Measurements from ENCODE around the gene DPYSL3.

Gene DPYSL3

DNA sequence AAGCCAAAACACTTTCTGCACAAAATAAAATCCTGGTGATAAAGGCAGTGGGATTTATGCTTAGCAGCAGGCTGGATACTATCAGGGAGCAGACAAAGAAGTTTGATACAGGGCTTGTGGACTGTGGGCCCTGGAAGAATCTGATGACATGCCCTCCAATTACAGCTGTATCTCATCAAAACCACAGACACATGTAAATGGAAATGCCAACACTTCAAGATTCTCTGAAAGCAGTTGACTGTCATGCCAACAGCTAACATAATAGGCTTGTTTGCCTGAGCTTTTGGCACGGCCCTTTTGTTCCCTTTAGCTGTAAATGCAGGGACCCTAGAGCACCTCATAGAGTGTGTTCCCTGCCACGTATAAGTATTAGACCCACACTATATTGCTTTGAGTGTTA, 160.6 kb downstream of the DPYSL3 start:
- Histone ChIP-seq H3K14ac (ENCODE audit: low read length in 2 of 2) (no peak overlapping the region), H3K9me3 (ENCODE audit: control insufficient read depth, low read length) (no peaks in the 10 kb centered on the region), H3K23ac (ENCODE audit: low read length in 2 of 2) (no peak overlapping the region), H2BK12ac (ENCODE audit: low read length in 2 of 2) (no peak overlapping the region), H2BK5ac (ENCODE audit: low read depth, low read length, poor library complexity, severe bottlenecking) (no peak overlapping the region), H3K9ac (ENCODE audit: low read length) (no peak overlapping the region), H3K27me3 (ENCODE audit: control insufficient read depth in 1 of 2, insufficient read depth in 1 of 2, low read length in 2 of 2) (no peaks in the 10 kb centered on the region), H3K4me3 (ENCODE audit: insufficient read depth in 1 of 2, low read depth in 1 of 2, low read length in 2 of 2) (no peak overlapping the region), H2AK5ac (ENCODE audit: low read length, severe bottlenecking) (no peak overlapping the region), H3K4ac (ENCODE audit: low read depth in 1 of 2, low read length in 2 of 2) (no peak overlapping the region), H3K4me2 (ENCODE audit: low read length, poor library complexity, severe bottlenecking) (no peak overlapping the region), H3K4me1 (ENCODE audit: control insufficient read depth, insufficient read depth, low read depth, low read length) (no peaks in the 10 kb centered on the region), H3K27ac (ENCODE audit: low read length, poor library complexity, severe bottlenecking) (no peak overlapping the region), H4K8ac (ENCODE audit: low read length) (no peak overlapping the region), H4K91ac (ENCODE audit: low read length) (no peak overlapping the region), H3K18ac (ENCODE audit: low read depth in 1 of 2, low read length in 2 of 2) (no peak overlapping the region), H3K79me1 (replicated peaks; ENCODE audit: low read length, poor library complexity, severe bottlenecking) (no peaks in the 10 kb centered on the region), H2AFZ (ENCODE audit: low read depth, low read length) (no peak overlapping the region), H3K36me3 (ENCODE audit: control insufficient read depth in 1 of 2, insufficient read depth in 2 of 2, low read depth in 1 of 2, low read length in 2 of 2) (no peaks in the 10 kb centered on the region), H2BK15ac (ENCODE audit: low read depth, poor library complexity, severe bottlenecking) (no peak overlapping the region), H2BK120ac (ENCODE audit: low read depth, low read length) (no peak overlapping the region)
- DNase-seq = no peak
- WGBS = 83% methylated on average over 1 of the region's 2 CpGs

DNA sequence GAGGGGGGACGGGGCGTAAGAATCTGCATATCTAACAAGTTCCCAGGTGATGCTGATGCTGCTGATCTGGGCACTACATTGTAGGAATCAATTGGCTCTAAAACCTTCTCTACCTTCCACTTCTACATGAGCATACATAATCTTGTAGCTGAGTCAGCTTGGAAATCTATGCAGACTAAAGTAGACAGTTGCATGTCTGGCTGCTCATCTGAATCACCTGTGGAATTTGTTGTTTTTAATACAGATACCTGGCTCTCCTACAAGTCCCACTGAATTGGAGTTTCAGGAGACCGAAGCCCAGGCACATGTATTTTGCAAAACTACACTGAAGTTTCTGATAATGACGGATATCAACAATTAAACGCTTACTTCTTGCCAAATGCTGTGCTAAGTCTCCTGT, 161.4 kb downstream of the DPYSL3 start:
- Histone ChIP-seq H2AK5ac (ENCODE audit: low read length, severe bottlenecking) (no peak overlapping the region), H3K9me3 (ENCODE audit: control insufficient read depth, low read length) (no peaks in the 10 kb centered on the region), H2AFZ (ENCODE audit: low read depth, low read length) (no peak overlapping the region), H3K14ac (ENCODE audit: low read length in 2 of 2) (no peak overlapping the region), H3K79me1 (replicated peaks; ENCODE audit: low read length, poor library complexity, severe bottlenecking) (no peaks in the 10 kb centered on the region), H3K9ac (ENCODE audit: low read length) (no peak overlapping the region), H3K36me3 (ENCODE audit: control insufficient read depth in 1 of 2, insufficient read depth in 2 of 2, low read depth in 1 of 2, low read length in 2 of 2) (no peaks in the 10 kb centered on the region), H2BK12ac (ENCODE audit: low read length in 2 of 2) (no peak overlapping the region), H2BK15ac (ENCODE audit: low read depth, poor library complexity, severe bottlenecking) (no peak overlapping the region), H3K4me2 (ENCODE audit: low read length, poor library complexity, severe bottlenecking) (no peak overlapping the region), H2BK5ac (ENCODE audit: low read depth, low read length, poor library complexity, severe bottlenecking) (no peak overlapping the region), H3K18ac (ENCODE audit: low read depth in 1 of 2, low read length in 2 of 2) (no peak overlapping the region), H3K4me1 (ENCODE audit: control insufficient read depth, insufficient read depth, low read depth, low read length) (no peaks in the 10 kb centered on the region), H4K8ac (ENCODE audit: low read length) (no peak overlapping the region), H4K91ac (ENCODE audit: low read length) (no peak overlapping the region), H3K27me3 (ENCODE audit: control insufficient read depth in 1 of 2, insufficient read depth in 1 of 2, low read length in 2 of 2) (no peaks in the 10 kb centered on the region), H3K23ac (ENCODE audit: low read length in 2 of 2) (no peak overlapping the region), H3K4me3 (ENCODE audit: insufficient read depth in 1 of 2, low read depth in 1 of 2, low read length in 2 of 2) (no peak overlapping the region), H3K27ac (ENCODE audit: low read length, poor library complexity, severe bottlenecking) (no peak overlapping the region), H3K4ac (ENCODE audit: low read depth in 1 of 2, low read length in 2 of 2) (no peak overlapping the region), H2BK120ac (ENCODE audit: low read depth, low read length) (no peak overlapping the region)
- 92% methylated on average over 1 of the region's 5 CpGs for WGBS
- DNase-seq = no peak

DNA sequence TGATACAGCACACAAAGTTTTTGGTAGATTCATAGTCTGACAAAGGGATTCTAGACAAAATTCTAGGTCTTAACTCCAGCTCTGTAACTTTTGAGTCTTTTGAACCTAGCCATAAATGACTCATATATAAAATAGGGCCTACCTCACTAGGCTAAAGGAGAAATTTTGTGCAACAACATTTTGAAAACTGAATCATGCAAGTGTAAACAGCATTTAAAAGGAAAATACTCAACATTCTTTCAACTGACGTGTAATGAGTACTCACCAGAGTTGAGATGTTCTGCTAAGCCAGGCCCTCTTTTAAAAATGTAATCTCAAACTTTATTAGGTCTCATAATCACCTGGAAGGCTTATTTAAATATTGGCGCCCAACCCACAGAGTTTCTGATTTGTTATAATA, 161.8 kb downstream of the DPYSL3 start:
- Histone ChIP-seq H3K23ac (ENCODE audit: low read length in 2 of 2) (no peak overlapping the region), H2AK5ac (ENCODE audit: low read length, severe bottlenecking) (no peak overlapping the region), H3K79me1 (replicated peaks; ENCODE audit: low read length, poor library complexity, severe bottlenecking) (no peaks in the 10 kb centered on the region), H2BK12ac (ENCODE audit: low read length in 2 of 2) (no peak overlapping the region), H3K27me3 (ENCODE audit: control insufficient read depth in 1 of 2, insufficient read depth in 1 of 2, low read length in 2 of 2) (no peaks in the 10 kb centered on the region), H3K27ac (ENCODE audit: low read length, poor library complexity, severe bottlenecking) (no peak overlapping the region), H3K14ac (ENCODE audit: low read length in 2 of 2) (no peak overlapping the region), H3K4me2 (ENCODE audit: low read length, poor library complexity, severe bottlenecking) (no peak overlapping the region), H2BK15ac (ENCODE audit: low read depth, poor library complexity, severe bottlenecking) (no peak overlapping the region), H3K4me1 (ENCODE audit: control insufficient read depth, insufficient read depth, low read depth, low read length) (no peaks in the 10 kb centered on the region), H4K8ac (ENCODE audit: low read length) (no peak overlapping the region), H2AFZ (ENCODE audit: low read depth, low read length) (no peak overlapping the region), H3K4me3 (ENCODE audit: insufficient read depth in 1 of 2, low read depth in 1 of 2, low read length in 2 of 2) (no peak overlapping the region), H3K36me3 (ENCODE audit: control insufficient read depth in 1 of 2, insufficient read depth in 2 of 2, low read depth in 1 of 2, low read length in 2 of 2) (no peaks in the 10 kb centered on the region), H3K4ac (ENCODE audit: low read depth in 1 of 2, low read length in 2 of 2) (no peak overlapping the region), H2BK120ac (ENCODE audit: low read depth, low read length) (no peak overlapping the region), H3K18ac (ENCODE audit: low read depth in 1 of 2, low read length in 2 of 2) (no peak overlapping the region), H4K91ac (ENCODE audit: low read length) (no peak overlapping the region), H3K9me3 (ENCODE audit: control insufficient read depth, low read length) (no peaks in the 10 kb centered on the region), H3K9ac (ENCODE audit: low read length) (no peak overlapping the region), H2BK5ac (ENCODE audit: low read depth, low read length, poor library complexity, severe bottlenecking) (no peak overlapping the region)
- DNase-seq = no peak
- 42% methylated on average over 1 of the region's 2 CpGs for WGBS

DNA sequence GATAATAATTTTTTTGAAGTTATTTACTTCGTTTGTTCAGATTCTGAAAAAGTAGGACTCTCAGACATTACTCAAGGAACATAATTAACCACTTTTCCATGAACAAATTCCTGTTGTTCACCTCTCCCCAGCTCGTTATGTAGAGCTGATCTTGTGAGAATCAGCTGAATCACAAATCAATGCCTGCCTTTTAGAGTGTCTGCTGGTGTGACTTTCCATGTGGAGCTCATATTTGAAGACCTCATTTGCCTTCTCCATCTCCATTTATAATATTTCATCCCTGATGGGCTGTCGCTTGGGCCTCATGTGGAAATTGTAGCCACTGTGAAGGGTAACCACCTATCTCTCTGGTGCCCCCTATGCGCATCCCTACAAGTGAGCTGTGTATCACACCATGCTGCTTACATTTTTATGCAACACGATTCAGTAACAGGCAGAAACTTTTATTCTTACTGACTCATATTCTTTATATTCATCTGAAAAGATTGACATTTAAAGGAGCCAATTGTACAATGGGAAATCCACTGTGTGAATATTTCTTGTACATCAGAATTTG, 163.8 kb downstream of the DPYSL3 start:
- no peak overlapping the region for H3K4me2 ChIP-seq (ENCODE audit: low read length, poor library complexity, severe bottlenecking)
- H2AK5ac ChIP-seq (ENCODE audit: low read length, severe bottlenecking) = no peak overlapping the region
- H2AFZ ChIP-seq (ENCODE audit: low read depth, low read length) = no peak overlapping the region
- no peak overlapping the region for H4K91ac ChIP-seq (ENCODE audit: low read length)
- H2BK5ac ChIP-seq (ENCODE audit: low read depth, low read length, poor library complexity, severe bottlenecking) = no peak overlapping the region
- H2BK120ac ChIP-seq (ENCODE audit: low read depth, low read length) = no peak overlapping the region
- no peak overlapping the region for H3K4ac ChIP-seq (ENCODE audit: low read depth in 1 of 2, low read length in 2 of 2)
- no peak for DNase-seq
- no peaks in the 10 kb centered on the region for H3K79me1 ChIP-seq (replicated peaks; ENCODE audit: low read length, poor library complexity, severe bottlenecking)
- H3K23ac ChIP-seq (ENCODE audit: low read length in 2 of 2) = no peak overlapping the region
- H3K36me3 ChIP-seq (ENCODE audit: control insufficient read depth in 1 of 2, insufficient read depth in 2 of 2, low read depth in 1 of 2, low read length in 2 of 2) = no peaks in the 10 kb centered on the region
- H3K27me3 ChIP-seq (ENCODE audit: control insufficient read depth in 1 of 2, insufficient read depth in 1 of 2, low read length in 2 of 2) = no peaks in the 10 kb centered on the region
- H3K9ac ChIP-seq (ENCODE audit: low read length) = no peak overlapping the region
- H3K9me3 ChIP-seq (ENCODE audit: control insufficient read depth, low read length) = no peaks in the 10 kb centered on the region
- no peak overlapping the region for H4K8ac ChIP-seq (ENCODE audit: low read length)
- no peak overlapping the region for H3K27ac ChIP-seq (ENCODE audit: low read length, poor library complexity, severe bottlenecking)
- 96% methylated on average over 3 of the region's 5 CpGs for WGBS
- no peak overlapping the region for H2BK12ac ChIP-seq (ENCODE audit: low read length in 2 of 2)
- no peak overlapping the region for H3K4me3 ChIP-seq (ENCODE audit: insufficient read depth in 1 of 2, low read depth in 1 of 2, low read length in 2 of 2)
- H3K4me1 ChIP-seq (ENCODE audit: control insufficient read depth, insufficient read depth, low read depth, low read length) = peaks cover 1% of the 10 kb centered on the region
- no peak overlapping the region for H2BK15ac ChIP-seq (ENCODE audit: low read depth, poor library complexity, severe bottlenecking)
- H3K18ac ChIP-seq (ENCODE audit: low read depth in 1 of 2, low read length in 2 of 2) = no peak overlapping the region
- H3K14ac ChIP-seq (ENCODE audit: low read length in 2 of 2) = no peak overlapping the region
